T-cell (primary cell): ENCODE results near the gene STK40. TPM values are rescaled to one million over a fixed set of nuclear protein-coding genes. Genes with fewer than 3 reads are reported as not detected.

Experiments used
- ATAC-seq, 4 experiments: fragments of 200-7000 bp in 3 of 4; fragments of 150-1000 bp in 1 of 4; cut with Tn5 transposase; replicated peaks in 1 of 4; 1 replicate in 3 of 4; 2 replicates in 1 of 4; pipeline ENCODE4 v1.10.0; 2021; ENCODE audit warnings: moderate library complexity in 3 of 4, mild to moderate bottlenecking in 2 of 4, moderate number of reproducible peaks in 1 of 4
- CTCF ChIA-PET, 2 donors: fragments of 300-600 bp; sonication (Branson Sonifier 250); formaldehyde crosslinking; loops; one replicate each; lab custom pipeline; 2022; ENCODE audit warnings: antibody characterized with exemption in 2 of 2; lab: Charles Lee
- POLR2A ChIA-PET, 2 donors: fragments of 300-600 bp; sonication (Branson Sonifier 250); formaldehyde crosslinking; loops; one replicate each; lab custom pipeline; 2022; ENCODE audit warnings: antibody characterized with exemption in 2 of 2; lab: Charles Lee
- DNase-seq, 35 experiments: peaks; one replicate each; pipeline versions ENCODE4 v3.0.0 to v3.0.0-alpha.2; 2013 to 2023
- H3K27ac ChIP-seq: one replicate; pipeline ENCODE4 v1.5.1; 2013; ENCODE audit warnings: low read length
- H3K27me3 ChIP-seq, 2 experiments: replicated peaks in 1 of 2; 1 replicate in 1 of 2; 2 replicates in 1 of 2; pipeline versions ENCODE4 v1.6.1 to v1.7.0; 2013; ENCODE audit warnings: low read length in 1 of 2, mixed read lengths in 1 of 2; ENCODE audit not compliant: control insufficient read depth in 2 of 2, insufficient read depth in 2 of 2; ENCODE audit errors: extremely low read depth in 1 of 2
- H3K36me3 ChIP-seq, 2 donors: 1 replicate in 1 of 2; 2 replicates in 1 of 2; pipeline versions ENCODE4 v1.6.1 to v1.7.0; 2013; ENCODE audit warnings: low read length in 1 of 2; ENCODE audit not compliant: control insufficient read depth in 2 of 2, insufficient read depth in 1 of 2; ENCODE audit errors: extremely low read depth in 1 of 2
- H3K4me1 ChIP-seq, 2 experiments: 1 replicate in 1 of 2; 2 replicates in 1 of 2; pipeline versions ENCODE4 v1.6.1 to v1.7.0; 2013; ENCODE audit warnings: low read length in 2 of 2, mixed read lengths in 1 of 2; ENCODE audit not compliant: insufficient read depth in 2 of 2, control insufficient read depth in 1 of 2; ENCODE audit errors: extremely low read depth in 1 of 2
- H3K4me3 ChIP-seq, 2 donors: 1 replicate in 1 of 2; 2 replicates in 1 of 2; pipeline versions ENCODE4 v1.5.1 to v1.7.0; 2013; ENCODE audit warnings: mild to moderate bottlenecking in 2 of 2, low read length in 1 of 2, moderate library complexity in 1 of 2; ENCODE audit not compliant: control insufficient read depth in 1 of 2; ENCODE audit errors: extremely low read depth in 1 of 2
- H3K9me3 ChIP-seq: 2 replicates; pipeline ENCODE4 v1.7.0; 2013
- H3K27ac Mint-ChIP-seq, 2 donors: one replicate each; pipeline ENCODE4 v1.8.0; 2020 to 2021; ENCODE audit warnings: mild to moderate bottlenecking in 2 of 2, mixed read lengths in 2 of 2
- H3K27me3 Mint-ChIP-seq, 2 donors: one replicate each; pipeline ENCODE4 v1.8.0; 2021 to 2022; ENCODE audit warnings: mixed read lengths in 2 of 2
- H3K36me3 Mint-ChIP-seq: one replicate; pipeline ENCODE4 v1.8.0; 2021; ENCODE audit warnings: mixed read lengths
- H3K4me1 Mint-ChIP-seq, 3 donors: one replicate each; pipeline ENCODE4 v1.8.0; 2020 to 2022; ENCODE audit warnings: mixed read lengths in 3 of 3, mild to moderate bottlenecking in 1 of 3
- H3K4me3 Mint-ChIP-seq, 3 donors: one replicate each; pipeline ENCODE4 v1.8.0; 2020 to 2022; ENCODE audit warnings: mild to moderate bottlenecking in 3 of 3, mixed read lengths in 3 of 3, moderate library complexity in 3 of 3
- H3K9me3 Mint-ChIP-seq, 3 donors: one replicate each; pipeline ENCODE4 v1.8.0; 2020 to 2022; ENCODE audit warnings: mixed read lengths in 3 of 3
- WGBS: methylation state at CpG from one replicate; pipeline ENCODE4 v1.1.5; 2013; ENCODE audit warnings: missing lambda C conversion rate; ENCODE audit not compliant: insufficient coverage; 5-methylcytosine and 5-hydroxymethylcytosine counted together
- total RNA-seq, 35 experiments: library from RNA in 6 of 35; stranded (reverse) in 6 of 35; fragments of 120-200 nt in 1 of 35; gene quantifications; one replicate each; pipeline versions ENCODE4 v1.2.1 to v1.2.4 and lab custom pipeline; 2013 to 2026

The STK40 gene
- total RNA-seq, 5 donors from 2014 or later (not counting 1 experiment from before 2014, with no cell fraction given) = 29.6 to 71.1 (median 56.7) TPM

DNA sequence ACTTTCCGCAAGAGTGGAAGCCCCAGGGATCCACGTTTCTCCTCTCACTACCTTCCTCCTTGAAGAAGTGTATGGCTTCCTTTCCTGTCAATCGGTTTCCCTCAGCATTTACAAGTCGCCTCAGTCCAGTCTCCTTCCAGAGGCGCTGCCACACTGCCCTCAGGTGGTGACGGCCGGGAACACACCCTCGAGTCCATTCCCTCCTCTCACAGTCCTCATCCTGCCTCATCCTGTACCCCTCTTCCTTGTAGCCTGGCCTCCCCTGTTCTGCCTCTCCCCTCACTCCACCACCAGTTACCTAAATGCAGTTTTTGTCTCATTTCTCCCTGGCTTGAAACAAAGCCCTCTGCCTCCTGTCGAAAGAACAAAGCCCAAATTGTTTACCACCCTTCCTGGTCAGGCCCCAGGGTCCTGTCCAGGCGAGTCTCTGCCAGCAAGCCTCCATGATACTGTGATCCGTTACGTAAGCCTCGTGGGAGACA lies 35.2 kb upstream of the STK40 start:
- ChIA-PET POLR2A (no interaction called here), CTCF (interaction anchor here in 1 of 2 donors (1.2 to 2.7 kb wide), 4 partner anchors 24 to 79 kb away, joined by 3 to 12 read pairs (median 4); no protein-coding TSS in a partner anchor)
- no peaks in the 10 kb centered on the region for H3K27me3 ChIP-seq
- Mint-ChIP-seq H3K27me3 (no peaks in the 10 kb centered on the region), H3K4me1 (peaks cover 25 to 29% (median 26%) of the 10 kb centered on the region in 3 donors), H3K4me3 (peak overlapping the region; percentile 40 to 69 (median 67)), H3K27ac (peak overlapping the region; percentile 95 to 98), H3K9me3 (no peaks in the 10 kb centered on the region), H3K36me3 (no peaks in the 10 kb centered on the region)
- H3K9me3 ChIP-seq = no peaks in the 10 kb centered on the region
- ATAC-seq = peak; percentile 96 to 99 (median 98)
- WGBS = 21% methylated on average over 12 of the region's 13 CpGs
- peak; percentile 65 to 94 (median 84) for DNase-seq
- H3K4me3 ChIP-seq = peak overlapping the region in 1 of 2 donors; percentile 1
- peak overlapping the region; percentile 59 for H3K27ac ChIP-seq
- peaks cover 14 to 18% of the 10 kb centered on the region in 2 experiments for H3K4me1 ChIP-seq
- H3K36me3 ChIP-seq = no peaks in the 10 kb centered on the region

GRCh38 chr1:36420409-36420808 lies 34.7 kb upstream of the STK40 start:
- Histone ChIP-seq H3K9me3 (no peaks in the 10 kb centered on the region), H3K27me3 (no peaks in the 10 kb centered on the region), H3K4me1 (peaks cover 14 to 18% of the 10 kb centered on the region in 2 experiments), H3K27ac (peak overlapping the region; percentile 59), H3K36me3 (no peaks in the 10 kb centered on the region), H3K4me3 (peak overlapping the region in 1 of 2 donors; percentile 1)
- Mint-ChIP-seq H3K36me3 (no peaks in the 10 kb centered on the region), H3K27ac (peak overlapping the region; percentile 95 to 98), H3K27me3 (no peaks in the 10 kb centered on the region), H3K4me3 (peak overlapping the region; percentile 40 to 69 (median 67)), H3K4me1 (peaks cover 25 to 29% (median 26%) of the 10 kb centered on the region in 3 donors), H3K9me3 (no peaks in the 10 kb centered on the region)
- POLR2A ChIA-PET = no interaction called here
- WGBS = no CpG with 5 or more reads among the region's 5 CpGs
- peak in 1 of 35 experiments; percentile 1 for DNase-seq
- CTCF ChIA-PET = interaction anchor here (0.6 to 2.7 kb wide), 7 partner anchors 23 to 1013 kb away, joined by 3 to 12 read pairs (median 4); partner anchors contain the start of gene LSM10 (in 1 of the 2)
- peak; percentile 41 to 69 (median 64) for ATAC-seq

- H3K36me3 ChIP-seq = no peaks in the 10 kb centered on the region
- DNase-seq (no peak), ATAC-seq (no peak)
- ChIA-PET CTCF (interaction anchor here (0.6 to 2.7 kb wide), 11 partner anchors 10 to 1012 kb away, joined by 3 to 12 read pairs (median 3); partner anchors contain the start of gene LSM10 (in 1 of the 2)), POLR2A (no interaction called here)
- Mint-ChIP-seq H3K9me3 (no peaks in the 10 kb centered on the region), H3K27ac (no peak overlapping the region), H3K4me3 (no peak overlapping the region), H3K36me3 (no peaks in the 10 kb centered on the region), H3K27me3 (no peaks in the 10 kb centered on the region), H3K4me1 (peaks cover 25 to 29% (median 26%) of the 10 kb centered on the region in 3 donors)
- H3K9me3 ChIP-seq = no peaks in the 10 kb centered on the region
- no peak overlapping the region for H3K27ac ChIP-seq
- WGBS = 90% methylated on average over 3 of the region's 4 CpGs
- no peaks in the 10 kb centered on the region for H3K27me3 ChIP-seq
- peaks cover 14 to 18% of the 10 kb centered on the region in 2 experiments for H3K4me1 ChIP-seq
- H3K4me3 ChIP-seq = no peak overlapping the region
Measured at GRCh38 chr1:36419569-36419968, 33.8 kb upstream of the STK40 start.

GRCh38 chr1:36419140-36419539 lies 33.4 kb upstream of the STK40 start:
- Mint-ChIP-seq H3K4me3 (no peak overlapping the region), H3K27ac (no peak overlapping the region), H3K27me3 (no peaks in the 10 kb centered on the region), H3K36me3 (no peaks in the 10 kb centered on the region), H3K4me1 (peaks cover 25 to 29% (median 26%) of the 10 kb centered on the region in 3 donors), H3K9me3 (no peaks in the 10 kb centered on the region)
- no peaks in the 10 kb centered on the region for H3K36me3 ChIP-seq
- no peak overlapping the region for H3K4me3 ChIP-seq
- no peaks in the 10 kb centered on the region for H3K27me3 ChIP-seq
- CTCF ChIA-PET = interaction anchor here (0.6 to 2.7 kb wide), 5 partner anchors 10 to 78 kb away, joined by 3 to 12 read pairs (median 3); no protein-coding TSS in a partner anchor
- DNase-seq (no peak), ATAC-seq (no peak)
- 78% methylated on average over 2 of the region's 3 CpGs for WGBS
- H3K4me1 ChIP-seq = peaks cover 14 to 18% of the 10 kb centered on the region in 2 experiments
- no peak overlapping the region for H3K27ac ChIP-seq
- H3K9me3 ChIP-seq = no peaks in the 10 kb centered on the region
- POLR2A ChIA-PET = no interaction called here

GRCh38 chr1:36417931-36418330 lies 32.2 kb upstream of the STK40 start:
- no peaks in the 10 kb centered on the region for H3K36me3 ChIP-seq
- WGBS = 90% methylated on average over 6 of the region's 9 CpGs
- H3K4me3 ChIP-seq = no peak overlapping the region
- no peaks in the 10 kb centered on the region for H3K27me3 ChIP-seq
- H3K9me3 ChIP-seq = no peaks in the 10 kb centered on the region
- Mint-ChIP-seq H3K27ac (no peak overlapping the region), H3K27me3 (no peaks in the 10 kb centered on the region), H3K36me3 (no peaks in the 10 kb centered on the region), H3K4me3 (no peak overlapping the region), H3K4me1 (peaks cover 25 to 29% (median 26%) of the 10 kb centered on the region in 3 donors), H3K9me3 (no peaks in the 10 kb centered on the region)
- DNase-seq (no peak), ATAC-seq (no peak)
- H3K4me1 ChIP-seq = peaks cover 14 to 18% of the 10 kb centered on the region in 2 experiments
- H3K27ac ChIP-seq = no peak overlapping the region
- ChIA-PET POLR2A (interaction anchor here in 1 of 2 donors (0.6 kb wide), 1 partner anchor 256 kb away, joined by 3 read pairs; no protein-coding TSS in a partner anchor), CTCF (no interaction called here)

DNA sequence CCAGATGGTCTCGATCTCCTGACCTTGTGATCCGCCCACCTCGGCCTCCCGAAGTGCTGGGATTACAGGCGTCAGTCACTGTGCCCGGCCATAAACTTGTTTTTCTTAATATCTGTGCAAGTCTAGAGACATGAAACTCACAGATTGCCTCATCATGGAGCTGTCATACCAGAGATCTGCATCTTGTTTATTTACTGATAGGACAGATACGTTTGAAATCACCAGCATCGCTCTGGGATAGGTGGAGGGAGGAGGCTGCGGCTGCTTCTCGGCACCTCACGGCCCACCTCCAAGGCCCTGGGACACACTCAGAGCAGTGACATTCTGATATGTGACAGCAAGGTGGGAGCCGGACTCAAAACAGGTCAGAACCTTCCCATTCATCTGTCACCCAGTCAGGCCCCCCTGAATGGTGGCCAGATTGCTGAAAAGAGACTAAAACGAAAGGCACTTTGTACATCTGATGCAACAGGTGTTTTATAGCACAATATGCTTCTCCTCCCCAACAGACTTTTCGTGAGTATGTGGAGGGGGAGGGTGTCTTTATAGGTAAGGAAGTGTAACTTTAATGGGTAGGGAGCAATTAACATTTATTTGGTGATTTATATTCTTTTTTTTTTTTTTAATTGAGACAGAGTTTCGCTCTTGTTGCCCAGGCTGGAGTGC lies 30.1 kb upstream of the STK40 start:
- no peak overlapping the region for H3K27ac Mint-ChIP-seq
- H3K4me1 ChIP-seq = peaks cover 14 to 17% of the 10 kb centered on the region in 2 experiments
- H3K36me3 Mint-ChIP-seq = no peaks in the 10 kb centered on the region
- peaks cover 0 to 5% (median 0%) of the 10 kb centered on the region in 3 donors for H3K9me3 Mint-ChIP-seq
- H3K4me3 Mint-ChIP-seq = no peak overlapping the region
- no peaks in the 10 kb centered on the region for H3K27me3 Mint-ChIP-seq
- no peaks in the 10 kb centered on the region for H3K27me3 ChIP-seq
- ATAC-seq (no peak), DNase-seq (no peak)
- H3K36me3 ChIP-seq = no peaks in the 10 kb centered on the region
- WGBS = 92% methylated on average over 8 of the region's 15 CpGs
- H3K9me3 ChIP-seq = no peaks in the 10 kb centered on the region
- H3K4me3 ChIP-seq = no peak overlapping the region
- ChIA-PET POLR2A (no interaction called here), CTCF (no interaction called here)
- H3K27ac ChIP-seq = no peak overlapping the region
- H3K4me1 Mint-ChIP-seq = peaks cover 27 to 38% (median 32%) of the 10 kb centered on the region in 3 donors
